Spleen (tissue), 11 donors: ENCODE data around the gene WDR81. TPM values are rescaled to one million over a fixed set of nuclear protein-coding genes. Genes with fewer than 3 reads are reported as not detected.

ENCODE experiments used
- DNase-seq: peaks from one replicate; pipeline ENCODE4 v3.0.0-alpha.2; 2020
- H3K27ac ChIP-seq, 8 donors: fragments of 200-600 bp; sonication (generic) in 7 of 8; 1 replicate in 4 of 8; 2 replicates in 4 of 8; pipeline versions ENCODE4 v1.5.0 to v1.8.0; 2016 to 2021; ENCODE audit warnings: inconsistent platforms in 4 of 8, mild to moderate bottlenecking in 4 of 8, moderate library complexity in 1 of 8
- H3K27me3 ChIP-seq, 7 donors: fragments of 200-600 bp; sonication (generic) in 6 of 7; replicated peaks in 1 of 7; 1 replicate in 4 of 7; 2 replicates in 3 of 7; pipeline versions ENCODE4 v1.5.0 to v1.8.0; 2016 to 2021; ENCODE audit warnings: inconsistent platforms in 3 of 7, mild to moderate bottlenecking in 1 of 7
- H3K36me3 ChIP-seq, 6 donors: fragments of 200-600 bp; sonication (generic) in 5 of 6; 1 replicate in 4 of 6; 2 replicates in 2 of 6; pipeline versions ENCODE4 v1.5.0 to v1.8.0; 2016 to 2021; ENCODE audit warnings: inconsistent platforms in 2 of 6
- H3K4me1 ChIP-seq, 6 donors: fragments of 200-600 bp; sonication (generic) in 5 of 6; 1 replicate in 3 of 6; 2 replicates in 3 of 6; pipeline versions ENCODE4 v1.5.0 to v1.8.0; 2016 to 2021; ENCODE audit warnings: inconsistent platforms in 3 of 6
- H3K4me3 ChIP-seq, 8 donors: fragments of 200-600 bp; sonication (generic) in 7 of 8; 1 replicate in 4 of 8; 2 replicates in 4 of 8; pipeline versions ENCODE4 v1.5.0 to v1.8.0; 2016 to 2021; ENCODE audit warnings: inconsistent platforms in 4 of 8, mild to moderate bottlenecking in 4 of 8, moderate library complexity in 2 of 8
- H3K9me3 ChIP-seq, 8 donors: fragments of 200-600 bp; sonication (generic) in 7 of 8; 1 replicate in 4 of 8; 2 replicates in 4 of 8; pipeline versions ENCODE4 v1.5.0 to v1.8.0; 2016 to 2021; ENCODE audit warnings: inconsistent platforms in 4 of 8
- CTCF ChIP-seq, 11 experiments: fragments of 200-600 bp in 7 of 11; fragments of 450-650 bp in 4 of 11; sonication (generic) in 4 of 11; IDR thresholded peaks in 8 of 11; conservative IDR thresholded peaks in 3 of 11; 1 replicate in 7 of 11; 2 replicates in 4 of 11; pipeline versions ENCODE4 v1.4.0 to v1.8.0; 2016 to 2021; ENCODE audit warnings: antibody characterized with exemption in 11 of 11, inconsistent platforms in 4 of 11, mild to moderate bottlenecking in 1 of 11
- POLR2A ChIP-seq, 3 donors: fragments of 450-650 bp; IDR thresholded peaks; one replicate each; pipeline ENCODE4 v1.5.1; 2017; ENCODE audit warnings: antibody characterized with exemption in 3 of 3, mild to moderate bottlenecking in 1 of 3
- POLR2AphosphoS5 ChIP-seq, 3 donors: sonication (generic); formaldehyde crosslinking; IDR thresholded peaks; one replicate each; pipeline ENCODE4 v1.5.1; 2017; ENCODE audit warnings: antibody characterized with exemption in 3 of 3
- whole genome bisulfite sequencing, 5 donors: extraction: QIAGEN DNeasy Blood & Tissue Kit in 3 of 5; methylation state at CpG; one replicate each; pipeline versions ENCODE4 v1.1.5 to v1.1.7; 2013 to 2018; 5-methylcytosine and 5-hydroxymethylcytosine counted together
- intact Hi-C: fragments of 100-400 bp; cut with DNase I; formaldehyde crosslinking; loops from one replicate; pipeline ENCODE4 v1.15.0; 2023; ENCODE audit warnings: low total_unique reads
- polyA plus RNA-seq, 3 donors: library from polyadenylated mRNA; stranded (reverse); fragments of 200-250 nt; gene quantifications; one replicate each; pipeline ENCODE4 v1.2.1, GENCODE V29; 2013
- total RNA-seq, 7 donors: library from RNA; depleted of rRNA in 3 of 7; stranded (reverse); fragments of >200 nt in 3 of 7; fragmentation: NEBNext Ultra II Directional in 4 of 7; extraction: Animal tissue kit (Norgen Biotek cat#: 25700) in 4 of 7; gene quantifications; one replicate each; pipeline versions ENCODE4 v1.1.0 to v1.2.1, GENCODE V29; 2016 to 2021
- donor health status: healthy with polysubstance abuse.
- donor health status: DM: no; HTN: no; CAD: no; lungs with moderate emphysema.
- donor health status: DM: no; HTN: no; CAD: no.
- donor health status: Bipolar disorder and iron deficiency.
- donor health status: healthy.
- donor health status: DM: no; HTN: no; CAD: no.
- donor health status: DM: yes; HTN: yes; CAD: no.

WDR81 gene
- total and polyA plus RNA-seq, 10 donors = 16.2 to 74.7 (median 48.4) TPM

GRCh38 chr17:1714980-1715802, 9.3 kb upstream of the WDR81 start:
- peak overlapping the region; percentile 52 to 93 (median 80) for H3K4me3 ChIP-seq
- DNase-seq = peak; percentile 94
- no peaks in the 10 kb centered on the region for H3K9me3 ChIP-seq
- 3 to 5% (median 4%) methylated on average over 26 to 32 of the region's 32 CpGs for WGBS, 5 donors
- peaks cover 0 to 36% (median 16%) of the 10 kb centered on the region in 6 donors for H3K36me3 ChIP-seq
- H3K27ac ChIP-seq = peak overlapping the region; percentile 84 to 100 (median 98)
- intact Hi-C loops = no loop called here
- H3K4me1 ChIP-seq = peaks cover 13 to 85% (median 74%) of the 10 kb centered on the region in 6 donors
- TF ChIP-seq POLR2AphosphoS5 (IDR thresholded peaks at IDR 0.05) (peak; percentile 74 to 87 (median 81)), CTCF (IDR thresholded peaks at IDR 0.05 in 8 of 11, conservative IDR thresholded peaks at IDR 0.05 in 3 of 11) (no peak)
- H3K27me3 ChIP-seq = peaks cover 0 to 25% (median 5%) of the 10 kb centered on the region in 7 donors

GRCh38 chr17:1715803-1716075, 8.8 kb upstream of the WDR81 start:
- DNase-seq = no peak
- no peaks in the 10 kb centered on the region for H3K9me3 ChIP-seq
- H3K27me3 ChIP-seq = peaks cover 0 to 20% (median 0%) of the 10 kb centered on the region in 7 donors
- TF ChIP-seq POLR2AphosphoS5 (IDR thresholded peaks at IDR 0.05) (no peak), POLR2A (IDR thresholded peaks at IDR 0.05) (no peak)
- peaks cover 0 to 36% (median 16%) of the 10 kb centered on the region in 6 donors for H3K36me3 ChIP-seq
- peak overlapping the region; percentile 84 to 100 (median 98) for H3K27ac ChIP-seq
- 0 to 1% (median 0%) methylated on average over 11 to 23 of the region's 23 CpGs for WGBS, 5 donors
- intact Hi-C loops = no loop called here
- peak overlapping the region; percentile 52 to 93 (median 80) for H3K4me3 ChIP-seq
- peaks cover 11 to 85% (median 74%) of the 10 kb centered on the region in 6 donors for H3K4me1 ChIP-seq

GRCh38 chr17:1716076-1716911, 8.2 kb upstream of the WDR81 start:
- Histone ChIP-seq H3K4me1 (peaks cover 15 to 85% (median 73%) of the 10 kb centered on the region in 6 donors), H3K36me3 (peaks cover 0 to 31% (median 16%) of the 10 kb centered on the region in 6 donors), H3K4me3 (peak overlapping the region; percentile 52 to 93 (median 80)), H3K27ac (peak overlapping the region; percentile 87 to 100 (median 99)), H3K9me3 (no peaks in the 10 kb centered on the region), H3K27me3 (peaks cover 0 to 19% (median 0%) of the 10 kb centered on the region in 7 donors)
- intact Hi-C loops = no loop called here
- TF ChIP-seq CTCF (IDR thresholded peaks at IDR 0.05 in 8 of 11, conservative IDR thresholded peaks at IDR 0.05 in 3 of 11) (peak in 5 of 11 experiments; percentile 10 to 31 (median 30)), POLR2AphosphoS5 (IDR thresholded peaks at IDR 0.05) (peak; percentile 99 to 100 (median 100)), POLR2A (IDR thresholded peaks at IDR 0.05) (peak; percentile 95 to 97 (median 97))
- 0 to 1% (median 0%) methylated on average over 51 to 70 of the region's 70 CpGs for WGBS, 5 donors
- DNase-seq = peak; percentile 100

- 0 to 2% (median 0%) methylated on average over 13 of the region's 13 CpGs for WGBS, 5 donors
- peaks cover 15 to 84% (median 71%) of the 10 kb centered on the region in 6 donors for H3K4me1 ChIP-seq
- TF ChIP-seq POLR2A (IDR thresholded peaks at IDR 0.05) (peak in 1 of 3 donors; percentile 32), POLR2AphosphoS5 (IDR thresholded peaks at IDR 0.05) (peak in 1 of 3 donors; percentile 84), CTCF (IDR thresholded peaks at IDR 0.05 in 8 of 11, conservative IDR thresholded peaks at IDR 0.05 in 3 of 11) (no peak)
Measured at GRCh38 chr17:1716912-1717695, 7.4 kb upstream of the WDR81 start.

More at GRCh38 chr17:1716912-1717695, 7.4 kb upstream of the WDR81 start:
- DNase-seq = peak; percentile 94
- peaks cover 0 to 22% (median 16%) of the 10 kb centered on the region in 6 donors for H3K36me3 ChIP-seq
- intact Hi-C loops = no loop called here
- H3K9me3 ChIP-seq = no peaks in the 10 kb centered on the region
- H3K4me3 ChIP-seq = peak overlapping the region; percentile 43 to 92 (median 66)
- peaks cover 0 to 19% (median 0%) of the 10 kb centered on the region in 7 donors for H3K27me3 ChIP-seq
- H3K27ac ChIP-seq = peak overlapping the region; percentile 87 to 100 (median 99)
